Loucy (cell line): Measurements from ENCODE around the gene ZNG1A.
"Not testable (repeated sequence)": the region's sequence is repeated elsewhere in the genome, so short reads cannot be mapped to it uniquely, and the experiment has no call there.

Experiments
- EZH2phosphoT487 ChIP-seq: fragments of 200-600 bp; IDR thresholded peaks from 2 replicates; pipeline ENCODE4 v1.6.1; 2018; ENCODE audit warnings: antibody characterized with exemption, mild to moderate bottlenecking, moderate library complexity, borderline replicate concordance
- TF ChIP-seq, protein P1 (sequence below): fragments of 200-600 bp; sonication (generic); conservative IDR thresholded peaks from 2 replicates; pipeline ENCODE4 v1.5.1; 2014; ENCODE audit warnings: mild to moderate bottlenecking, antibody characterized with exemption, low read length

DNA sequence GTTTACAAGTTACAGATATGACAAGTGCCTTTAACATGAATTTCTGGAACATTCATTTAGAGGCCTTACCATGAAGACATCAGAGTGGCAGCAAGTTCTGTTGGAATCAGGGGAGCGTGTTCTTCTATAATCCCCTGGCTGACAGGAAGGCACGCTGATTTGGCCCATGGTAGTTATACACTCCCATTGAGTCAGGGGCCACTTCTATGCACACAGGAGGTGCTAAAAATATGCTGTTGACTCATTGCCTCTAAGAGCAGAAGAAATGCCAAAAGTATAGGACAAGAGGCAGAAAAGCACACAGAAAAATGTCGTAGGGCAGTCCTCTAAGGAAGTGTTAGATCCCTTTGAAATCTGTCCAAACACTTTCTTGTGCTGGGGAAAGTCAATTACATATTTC is 100.5 kb downstream of the ZNG1A start:
- TF ChIP-seq, protein P1, sequence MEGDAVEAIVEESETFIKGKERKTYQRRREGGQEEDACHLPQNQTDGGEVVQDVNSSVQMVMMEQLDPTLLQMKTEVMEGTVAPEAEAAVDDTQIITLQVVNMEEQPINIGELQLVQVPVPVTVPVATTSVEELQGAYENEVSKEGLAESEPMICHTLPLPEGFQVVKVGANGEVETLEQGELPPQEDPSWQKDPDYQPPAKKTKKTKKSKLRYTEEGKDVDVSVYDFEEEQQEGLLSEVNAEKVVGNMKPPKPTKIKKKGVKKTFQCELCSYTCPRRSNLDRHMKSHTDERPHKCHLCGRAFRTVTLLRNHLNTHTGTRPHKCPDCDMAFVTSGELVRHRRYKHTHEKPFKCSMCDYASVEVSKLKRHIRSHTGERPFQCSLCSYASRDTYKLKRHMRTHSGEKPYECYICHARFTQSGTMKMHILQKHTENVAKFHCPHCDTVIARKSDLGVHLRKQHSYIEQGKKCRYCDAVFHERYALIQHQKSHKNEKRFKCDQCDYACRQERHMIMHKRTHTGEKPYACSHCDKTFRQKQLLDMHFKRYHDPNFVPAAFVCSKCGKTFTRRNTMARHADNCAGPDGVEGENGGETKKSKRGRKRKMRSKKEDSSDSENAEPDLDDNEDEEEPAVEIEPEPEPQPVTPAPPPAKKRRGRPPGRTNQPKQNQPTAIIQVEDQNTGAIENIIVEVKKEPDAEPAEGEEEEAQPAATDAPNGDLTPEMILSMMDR: not testable (repeated sequence)
- TF ChIP-seq EZH2phosphoT487: not testable (repeated sequence)
